GM12878 (cell line): Measurements from ENCODE around the gene DNAJC3. TPM values are rescaled to one million over a fixed set of nuclear protein-coding genes. Genes with fewer than 3 reads are reported as not detected.

Experiments used
- ATAC-seq: fragments of 200-7000 bp; cut with Tn5 transposase; 3 replicates; pipeline ENCODE4 v1.9.1; 2020; ENCODE audit warnings: mild to moderate bottlenecking, moderate library complexity
- BruUV-seq: library from RNA; stranded (reverse); fragments of 400-500 nt; replicated peaks from 2 replicates; lab custom pipeline; 2021; lab: Mats Ljungman, UMichigan
- CTCF ChIA-PET: fragments of 300-600 bp; sonication (Branson Sonifier 250); formaldehyde crosslinking; extraction: SDS; loops from one replicate; lab custom pipeline; 2021; ENCODE audit warnings: inconsistent platforms; lab: Yijun Ruan, JAX
- POLR2A ChIA-PET: fragments of 350-600 bp; formaldehyde crosslinking; extraction: SDS; loops from one replicate; lab custom pipeline; 2021; ENCODE audit warnings: inconsistent platforms; lab: Charles Lee
- RAD21 ChIA-PET: fragments of 300-600 bp; sonication (Branson Sonifier 250); formaldehyde crosslinking; loops from one replicate; lab custom pipeline; 2023; ENCODE audit warnings: antibody characterized with exemption; ENCODE audit not compliant: unreplicated experiment; lab: Charles Lee
- SMC1A ChIA-PET: fragments of 300-600 bp; sonication (Branson Sonifier 250); formaldehyde crosslinking; loops from one replicate; lab custom pipeline; 2023; ENCODE audit not compliant: unreplicated experiment, uncharacterized antibody; lab: Charles Lee
- DNase-seq: peaks from one replicate; pipeline ENCODE4 v3.0.0-alpha.2; 2011; ENCODE audit warnings: low read depth, low spot score
- FAIRE-seq: peaks from 3 replicates; lab custom pipeline; 2011; peaks lifted over from hg19 to GRCh38; lab: Jason Lieb, UNC
- H2AFZ ChIP-seq: 2 replicates; pipeline ENCODE4 v1.6.0; 2011; ENCODE audit warnings: low read depth, low read length, control low read depth; ENCODE audit not compliant: control insufficient read depth
- H3K27ac ChIP-seq: 2 replicates; pipeline ENCODE4 v1.5.1; 2011; ENCODE audit warnings: control low read depth; ENCODE audit not compliant: control insufficient read depth, insufficient read depth
- H3K27me3 ChIP-seq, 2 experiments: replicated peaks in 1 of 2; 2 replicates each; pipeline versions ENCODE4 v1.6.0 to v1.6.1; 2011; ENCODE audit warnings: low read length in 1 of 2; ENCODE audit not compliant: control insufficient read depth in 2 of 2, insufficient read depth in 2 of 2
- H3K36me3 ChIP-seq, 2 experiments: 2 replicates each; pipeline ENCODE4 v1.5.1; 2011; ENCODE audit warnings: low read length in 1 of 2; ENCODE audit not compliant: control insufficient read depth in 2 of 2, insufficient read depth in 2 of 2
- H3K4me1 ChIP-seq: 2 replicates; pipeline ENCODE4 v1.6.1; 2011; ENCODE audit warnings: mild to moderate bottlenecking, low read length, moderate library complexity, mixed read lengths; ENCODE audit not compliant: control insufficient read depth, insufficient read depth
- H3K4me2 ChIP-seq: 2 replicates; pipeline ENCODE4 v1.6.0; 2011; ENCODE audit warnings: control low read depth; ENCODE audit not compliant: control insufficient read depth, insufficient read depth
- H3K4me3 ChIP-seq: fragments of 200-600 bp; sonication (generic); 2 replicates; pipeline ENCODE4 v1.5.1; 2016
- H3K79me2 ChIP-seq: 2 replicates; pipeline ENCODE4 v1.6.0; 2011; ENCODE audit warnings: low read length; ENCODE audit not compliant: control insufficient read depth, insufficient read depth
- H3K9ac ChIP-seq: 2 replicates; pipeline ENCODE4 v1.8.0; 2011; ENCODE audit warnings: low read length, control low read depth, mixed read lengths; ENCODE audit not compliant: control insufficient read depth, insufficient read depth
- H3K9me3 ChIP-seq: replicated peaks from 3 replicates; pipeline ENCODE4 v1.5.1; 2011; ENCODE audit warnings: mild to moderate bottlenecking, low read length; ENCODE audit not compliant: control insufficient read depth, insufficient read depth
- H4K20me1 ChIP-seq: 2 replicates; pipeline ENCODE4 v1.6.0; 2011; ENCODE audit not compliant: control insufficient read depth, insufficient read depth
- BHLHE40 ChIP-seq, 2 experiments: fragments of 450-650 bp in 1 of 2; IDR thresholded peaks; 2 replicates each; pipeline ENCODE4 v1.6.1; 2011 to 2017; ENCODE audit warnings: low read depth in 2 of 2, borderline replicate concordance in 1 of 2, improper control_type of control experiment in 1 of 2, low read length in 1 of 2, mild to moderate bottlenecking in 1 of 2
- CREB1 ChIP-seq: IDR thresholded peaks from 2 replicates; pipeline ENCODE4 v1.6.1; 2012; ENCODE audit warnings: low read depth, mild to moderate bottlenecking, inconsistent platforms
- CREM ChIP-seq: IDR thresholded peaks from 2 replicates; pipeline ENCODE4 v1.6.1; 2014; ENCODE audit warnings: antibody characterized with exemption, low read depth
- EED ChIP-seq: sonication (generic); IDR thresholded peaks from 2 replicates; pipeline ENCODE4 v1.6.1; 2016; ENCODE audit warnings: antibody characterized with exemption, low read depth
- KAT2A ChIP-seq: conservative IDR thresholded peaks from 2 replicates; pipeline ENCODE4 v1.6.1; 2011; ENCODE audit warnings: low read depth, low read length; ENCODE audit not compliant: control insufficient read depth
- MEF2A ChIP-seq: IDR thresholded peaks from 2 replicates; pipeline ENCODE4 v1.6.1; 2011; ENCODE audit warnings: low read depth, mild to moderate bottlenecking, low read length, moderate library complexity; ENCODE audit not compliant: insufficient read depth
- MTA2 ChIP-seq: fragments of 450-650 bp; IDR thresholded peaks from 2 replicates; pipeline ENCODE4 v1.6.1; 2016; ENCODE audit warnings: low read depth, mild to moderate bottlenecking, moderate library complexity
- NKRF ChIP-seq: fragments of 450-650 bp; conservative IDR thresholded peaks from 2 replicates; pipeline ENCODE4 v1.6.1; 2017; ENCODE audit warnings: mild to moderate bottlenecking, moderate library complexity
- RB1 ChIP-seq: fragments of 450-650 bp; formaldehyde crosslinking; IDR thresholded peaks from 2 replicates; pipeline ENCODE4 v1.6.1; 2017; ENCODE audit warnings: mild to moderate bottlenecking, borderline replicate concordance
- SMAD5 ChIP-seq: IDR thresholded peaks from 2 replicates; pipeline ENCODE4 v1.6.1; 2016; ENCODE audit warnings: antibody characterized with exemption, low read depth
- SPI1 ChIP-seq: IDR thresholded peaks from 2 replicates; pipeline ENCODE4 v1.6.1; 2011; ENCODE audit warnings: low read depth, mild to moderate bottlenecking, low read length, moderate library complexity, borderline replicate concordance; ENCODE audit not compliant: insufficient read depth
- ZNF207 ChIP-seq: fragments of 450-650 bp; IDR thresholded peaks from 2 replicates; pipeline ENCODE4 v1.6.1; 2014; ENCODE audit warnings: antibody characterized with exemption, mild to moderate bottlenecking, borderline replicate concordance
- ZNF274 ChIP-seq: IDR thresholded peaks from one replicate; pipeline ENCODE4 v1.8.0; 2011; ENCODE audit not compliant: insufficient read length, insufficient read depth
- WGBS: methylation state at CpG from one replicate; pipeline ENCODE4 v1.1.6; 2016; ENCODE audit warnings: low lambda C conversion rate; ENCODE audit not compliant: insufficient replicate concordance, insufficient coverage; ENCODE audit errors: missing lambda C conversion rate; 5-methylcytosine and 5-hydroxymethylcytosine counted together
- in situ Hi-C: fragments of 300-500 bp; cut with MboI; formaldehyde crosslinking; loops from 9 replicates; pipeline ENCODE4 v1.14.3; 2018; ENCODE audit warnings: mixed read lengths
- intact Hi-C: fragments of 100-400 bp; cut with micrococcal nuclease; formaldehyde crosslinking; loops from one replicate; pipeline ENCODE4 v1.14.2; 2022; ENCODE audit not compliant: unreplicated experiment
- polyA plus RNA-seq, 11 experiments: library from polyadenylated mRNA; depleted of rRNA in 4 of 11; unstranded in 6 of 11; stranded (reverse) in 5 of 11; fragments of >200 nt; fragmentation: Nextera tagmentation in 4 of 11; fragmentation: Illumina TruSeq in 1 of 11; extraction: Ambion mirVana in 4 of 11; extraction: Trizol in 1 of 11; gene quantifications; 1 replicate in 1 of 11; 2 replicates in 10 of 11; pipeline versions ENCODE4 v1.2.1 to v1.2.3, GENCODE V29; 2011 to 2016; ENCODE audit warnings: inconsistent platforms in 2 of 11, missing spikeins in 2 of 11, low read depth in 1 of 11
- total RNA-seq, 4 experiments: library from RNA; depleted of rRNA in 3 of 4; stranded (reverse); fragments of >200 nt in 3 of 4; fragmentation: Illumina TruSeq in 1 of 4; extraction: Trizol in 1 of 4; gene quantifications; 2 replicates each; pipeline versions ENCODE4 v1.2.1 to v1.2.3, GENCODE V29; 2013 to 2021
- TF ChIP-seq, protein P1 (sequence below): fragments of 450-650 bp; IDR thresholded peaks from 2 replicates; pipeline ENCODE4 v1.6.1; 2016; ENCODE audit warnings: mild to moderate bottlenecking, moderate library complexity, borderline replicate concordance
- TF ChIP-seq, protein P2 (sequence below): IDR thresholded peaks from 2 replicates; pipeline ENCODE4 v1.6.1; 2012; ENCODE audit warnings: low read depth, low read length, improper control_type of control experiment

The DNAJC3 gene
- total and polyA plus RNA-seq, 10 of the 15 experiments (the other 5 are each of a cell fraction or from before 2014, with no cell fraction given), result 9.3 to 37.4 (median 19.0) TPM

- no peak for FAIRE-seq
- SMC1A ChIA-PET, result interaction anchor here (1.2 kb wide), 1 partner anchor 15 kb away, joined by 3 read pairs; no protein-coding TSS in a partner anchor
- in situ Hi-C loops, result loop anchor here (25.0 kb wide), 1 partner anchor 1761 kb away; the partner anchor contains the start of gene RAP2A
- CTCF ChIA-PET, result interaction anchor here (0.5 to 1.5 kb wide), 5 partner anchors 16 to 349 kb away, joined by 3 to 5 read pairs (median 4); no protein-coding TSS in a partner anchor
- DNase-seq, result no peak
- Histone ChIP-seq H3K4me3 (peak overlapping the region; percentile 86), H3K27me3 (no peaks in the 10 kb centered on the region), H3K9me3 (peaks cover under 1% of the 10 kb centered on the region; the same call in 2 of the 3 replicates), H3K9ac (peak overlapping the region; percentile 94), H3K4me2 (peak overlapping the region; percentile 72), H4K20me1 (no peaks in the 10 kb centered on the region), H2AFZ (peak overlapping the region; percentile 85), H3K36me3 (no peaks in the 10 kb centered on the region), H3K27ac (peak overlapping the region; percentile 88), H3K79me2 (peaks cover 57% of the 10 kb centered on the region), H3K4me1 (no peaks in the 10 kb centered on the region)
- peak; percentile 19 for ATAC-seq
- TSS peak; percentile 91 for BruUV-seq
- intact Hi-C loops, result loop anchor here (5.0 kb wide), 2 partner anchors 156 to 1756 kb away; partner anchors contain the start of gene RAP2A
- 2% methylated on average over 32 of the region's 32 CpGs for WGBS
- RAD21 ChIA-PET, result interaction anchor here (0.6 to 1.1 kb wide), 5 partner anchors 13 to 119 kb away, joined by 3 to 4 read pairs (median 3); no protein-coding TSS in a partner anchor
- POLR2A ChIA-PET, result interaction anchor here (1.0 kb wide), 1 partner anchor 86 kb away, joined by 3 read pairs; no protein-coding TSS in a partner anchor
- TF ChIP-seq, protein P1, sequence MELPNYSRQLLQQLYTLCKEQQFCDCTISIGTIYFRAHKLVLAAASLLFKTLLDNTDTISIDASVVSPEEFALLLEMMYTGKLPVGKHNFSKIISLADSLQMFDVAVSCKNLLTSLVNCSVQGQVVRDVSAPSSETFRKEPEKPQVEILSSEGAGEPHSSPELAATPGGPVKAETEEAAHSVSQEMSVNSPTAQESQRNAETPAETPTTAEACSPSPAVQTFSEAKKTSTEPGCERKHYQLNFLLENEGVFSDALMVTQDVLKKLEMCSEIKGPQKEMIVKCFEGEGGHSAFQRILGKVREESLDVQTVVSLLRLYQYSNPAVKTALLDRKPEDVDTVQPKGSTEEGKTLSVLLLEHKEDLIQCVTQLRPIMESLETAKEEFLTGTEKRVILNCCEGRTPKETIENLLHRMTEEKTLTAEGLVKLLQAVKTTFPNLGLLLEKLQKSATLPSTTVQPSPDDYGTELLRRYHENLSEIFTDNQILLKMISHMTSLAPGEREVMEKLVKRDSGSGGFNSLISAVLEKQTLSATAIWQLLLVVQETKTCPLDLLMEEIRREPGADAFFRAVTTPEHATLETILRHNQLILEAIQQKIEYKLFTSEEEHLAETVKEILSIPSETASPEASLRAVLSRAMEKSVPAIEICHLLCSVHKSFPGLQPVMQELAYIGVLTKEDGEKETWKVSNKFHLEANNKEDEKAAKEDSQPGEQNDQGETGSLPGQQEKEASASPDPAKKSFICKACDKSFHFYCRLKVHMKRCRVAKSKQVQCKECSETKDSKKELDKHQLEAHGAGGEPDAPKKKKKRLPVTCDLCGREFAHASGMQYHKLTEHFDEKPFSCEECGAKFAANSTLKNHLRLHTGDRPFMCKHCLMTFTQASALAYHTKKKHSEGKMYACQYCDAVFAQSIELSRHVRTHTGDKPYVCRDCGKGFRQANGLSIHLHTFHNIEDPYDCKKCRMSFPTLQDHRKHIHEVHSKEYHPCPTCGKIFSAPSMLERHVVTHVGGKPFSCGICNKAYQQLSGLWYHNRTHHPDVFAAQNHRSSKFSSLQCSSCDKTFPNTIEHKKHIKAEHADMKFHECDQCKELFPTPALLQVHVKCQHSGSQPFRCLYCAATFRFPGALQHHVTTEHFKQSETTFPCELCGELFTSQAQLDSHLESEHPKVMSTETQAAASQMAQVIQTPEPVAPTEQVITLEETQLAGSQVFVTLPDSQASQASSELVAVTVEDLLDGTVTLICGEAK, result 0 out of 2 replicates have a peak, but pooled peaks have one; percentile 30
- TF ChIP-seq, protein P2, sequence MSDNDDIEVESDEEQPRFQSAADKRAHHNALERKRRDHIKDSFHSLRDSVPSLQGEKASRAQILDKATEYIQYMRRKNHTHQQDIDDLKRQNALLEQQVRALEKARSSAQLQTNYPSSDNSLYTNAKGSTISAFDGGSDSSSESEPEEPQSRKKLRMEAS, result no peak
- 0 out of 2 replicates have a peak, but pooled peaks have one; percentile 16 for TF ChIP-seq SMAD5
- TF ChIP-seq EED, result peak; percentile 39; the same call in 1 of the 2 replicates
- 0 out of 2 replicates have a peak, but pooled peaks have one; percentile 35 for TF ChIP-seq CREB1
- TF ChIP-seq NKRF, result peak; percentile 30; the same call in 1 of the 2 replicates
- no peak for TF ChIP-seq KAT2A
- no peak for TF ChIP-seq BHLHE40 (IDR thresholded peaks at IDR 0.05; ENCODE audit: borderline replicate concordance in 1 of 2, low read depth in 2 of 2, low read length in 1 of 2)
- 0 out of 2 replicates have a peak, but pooled peaks have one; percentile 27 for TF ChIP-seq MTA2
- TF ChIP-seq SPI1, result peak; percentile 34; the same call in 1 of the 2 replicates
- TF ChIP-seq ZNF274, result no peak
- peak; percentile 89 for TF ChIP-seq ZNF207
- no peak for TF ChIP-seq MEF2A
- 0 out of 2 replicates have a peak, but pooled peaks have one; percentile 10 for TF ChIP-seq CREM
- TF ChIP-seq RB1, result peak; percentile 59; the same call in 1 of the 2 replicates
Measured at GRCh38 chr13:95676105-95676761, 706 bp upstream of the DNAJC3 start.
